GM23338 (cell line): ENCODE results near the gene GSG1L.

Source experiments
- CREB1 ChIP-seq: fragments of 250-450 bp; sonication (Bioruptor Pico); IDR thresholded peaks from 2 replicates; pipeline ENCODE4 v1.5.0; 2020; ENCODE audit warnings: low read depth, mild to moderate bottlenecking, moderate library complexity
- CTCF ChIP-seq, 2 experiments: fragments of 200-600 bp in 1 of 2; sonication (generic) in 1 of 2; conservative IDR thresholded peaks; 2 replicates each; pipeline versions ENCODE4 v1.5.1 to v1.6.1; 2016 to 2017; ENCODE audit warnings: antibody characterized with exemption in 2 of 2, low read depth in 2 of 2, mild to moderate bottlenecking in 2 of 2, moderate library complexity in 1 of 2
- ETS1 ChIP-seq: IDR thresholded peaks from 2 replicates; pipeline ENCODE4 v1.6.1; 2016; ENCODE audit warnings: antibody characterized with exemption
- EZH2 ChIP-seq: fragments of 200-600 bp; sonication (generic); IDR thresholded peaks from one replicate; pipeline ENCODE4 v1.8.0; 2017; ENCODE audit warnings: antibody characterized with exemption, mild to moderate bottlenecking, low read depth; ENCODE audit not compliant: unreplicated experiment
- EZH2phosphoT487 ChIP-seq: fragments of 200-600 bp; sonication (generic); IDR thresholded peaks from one replicate; pipeline ENCODE4 v1.8.1; 2018; ENCODE audit warnings: antibody characterized with exemption; ENCODE audit not compliant: unreplicated experiment
- JUNB ChIP-seq: IDR thresholded peaks from one replicate; pipeline ENCODE4 v1.6.1; 2016; ENCODE audit warnings: antibody characterized with exemption; ENCODE audit not compliant: unreplicated experiment
- NANOG ChIP-seq: IDR thresholded peaks from 2 replicates; pipeline ENCODE4 v1.6.1; 2016; ENCODE audit warnings: antibody characterized with exemption, borderline replicate concordance
- POLR2AphosphoS5 ChIP-seq: IDR thresholded peaks from 2 replicates; pipeline ENCODE4 v1.6.1; 2016; ENCODE audit warnings: antibody characterized with exemption, low read depth
- REST ChIP-seq: IDR thresholded peaks from one replicate; pipeline ENCODE4 v1.6.1; 2018; ENCODE audit warnings: antibody characterized with exemption; ENCODE audit not compliant: unreplicated experiment
- STAT1 ChIP-seq: IDR thresholded peaks from one replicate; pipeline ENCODE4 v1.6.1; 2016; ENCODE audit warnings: antibody characterized with exemption; ENCODE audit not compliant: unreplicated experiment
- ZNF114 ChIP-seq: fragments of 250-450 bp; sonication (Bioruptor Pico); IDR thresholded peaks from 2 replicates; pipeline ENCODE4 v1.5.0; 2020; ENCODE audit warnings: mild to moderate bottlenecking, moderate library complexity
- ZNF331 ChIP-seq: fragments of 250-450 bp; sonication (Bioruptor Pico); IDR thresholded peaks from 2 replicates; pipeline ENCODE4 v1.5.0; 2020; ENCODE audit warnings: low read depth, mild to moderate bottlenecking, moderate library complexity
- ZNF462 ChIP-seq: fragments of 250-450 bp; sonication (Bioruptor Pico); IDR thresholded peaks from 2 replicates; pipeline ENCODE4 v1.5.0; 2020; ENCODE audit warnings: mild to moderate bottlenecking, moderate library complexity

- no peak for TF ChIP-seq CTCF (conservative IDR thresholded peaks at IDR 0.05; ENCODE audit: low read depth in 2 of 2)
- no peak for TF ChIP-seq EZH2
- no peak for TF ChIP-seq ETS1
- TF ChIP-seq REST: no peak
- TF ChIP-seq ZNF331: no peak
- TF ChIP-seq EZH2phosphoT487: no peak
- TF ChIP-seq POLR2AphosphoS5: no peak
- TF ChIP-seq JUNB: no peak
- no peak for TF ChIP-seq CREB1
- TF ChIP-seq NANOG: no peak
- TF ChIP-seq ZNF114 (CRISPR knock-in tag): no peak
- TF ChIP-seq STAT1: no peak
- no peak for TF ChIP-seq ZNF462
Measured at GRCh38 chr16:28068976-28069375, 5.5 kb upstream of the GSG1L start.
